ENCODE measurements around the gene ABHD2.

GRCh38 chr15:89208256-89208655 lies 120.0 kb downstream of the ABHD2 start:
- TF ChIP-seq CTCF (IDR thresholded peaks at IDR 0.05; ENCODE audit: low read depth, low read length) (no peak), EZH2phosphoT487 (IDR thresholded peaks at IDR 0.05; ENCODE audit: low read depth) (no peak)

Data from OCI-LY3 (cell line).